Chondrocyte (in vitro differentiated cells): ENCODE data around the gene NRF1. TPM values are rescaled to one million over a fixed set of nuclear protein-coding genes. Genes with fewer than 3 reads are reported as not detected.
"Not testable (repeated sequence)": the region's sequence is repeated elsewhere in the genome, so short reads cannot be mapped to it uniquely, and the experiment has no call there.

Experiments used
- DNase-seq: peaks from one replicate; pipeline ENCODE4 v3.0.0; 2021; ENCODE audit warnings: mixed read lengths, low spot score
- H3K27ac Mint-ChIP-seq: one replicate; pipeline ENCODE4 v1.8.0; 2021; ENCODE audit warnings: mild to moderate bottlenecking, moderate library complexity, mixed read lengths; ENCODE audit not compliant: unreplicated experiment
- H3K27me3 Mint-ChIP-seq: 2 replicates; pipeline ENCODE4 v1.8.0; 2021; ENCODE audit warnings: low read depth, mixed read lengths
- H3K36me3 Mint-ChIP-seq: 2 replicates; pipeline ENCODE4 v1.8.0; 2021; ENCODE audit warnings: low read depth, mixed read lengths
- H3K4me1 Mint-ChIP-seq: 2 replicates; pipeline ENCODE4 v1.8.0; 2021; ENCODE audit warnings: low read depth, mild to moderate bottlenecking, mixed read lengths
- H3K4me3 Mint-ChIP-seq: one replicate; pipeline ENCODE4 v1.8.0; 2021; ENCODE audit warnings: mild to moderate bottlenecking, moderate library complexity, mixed read lengths; ENCODE audit not compliant: unreplicated experiment
- H3K9me3 Mint-ChIP-seq: 2 replicates; pipeline ENCODE4 v1.8.0; 2021; ENCODE audit warnings: low read depth, mixed read lengths
- total RNA-seq: library from RNA; stranded (reverse); gene quantifications from 3 replicates; pipeline ENCODE4 v1.2.1, GENCODE V29; 2021
- TF ChIP-seq, protein P1 (sequence below): fragments of 200-600 bp; sonication (generic); IDR thresholded peaks from 2 replicates; pipeline ENCODE4 v1.5.0; 2021; ENCODE audit warnings: antibody characterized with exemption, mild to moderate bottlenecking, moderate library complexity

Gene NRF1
- total RNA-seq, 1 donor from 2014 or later, result 13.3 TPM

DNA sequence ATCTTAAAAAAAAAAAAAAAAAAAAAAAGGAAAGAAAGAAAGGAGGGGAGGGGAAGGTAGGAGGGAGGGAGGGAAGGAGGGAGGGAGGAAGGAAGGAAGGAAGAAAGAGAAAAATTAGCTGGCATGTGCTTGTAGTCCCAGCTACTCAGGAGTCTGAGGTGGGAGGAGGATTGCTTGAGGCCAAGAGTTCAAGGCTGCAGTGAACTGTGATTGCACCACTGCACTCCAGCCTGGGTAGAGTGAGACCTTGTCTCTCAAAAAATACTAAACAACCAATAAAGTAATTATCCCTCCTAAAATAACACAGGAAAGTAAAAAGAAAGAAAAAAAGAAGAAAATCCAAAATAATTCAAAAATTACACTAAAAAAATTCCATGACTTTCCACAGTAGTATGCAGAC, 13.8 kb upstream of the NRF1 start:
- no peaks in the 10 kb centered on the region for H3K4me1 Mint-ChIP-seq
- H3K9me3 Mint-ChIP-seq, result no peaks in the 10 kb centered on the region
- DNase-seq, result no peak
- TF ChIP-seq, protein P1, sequence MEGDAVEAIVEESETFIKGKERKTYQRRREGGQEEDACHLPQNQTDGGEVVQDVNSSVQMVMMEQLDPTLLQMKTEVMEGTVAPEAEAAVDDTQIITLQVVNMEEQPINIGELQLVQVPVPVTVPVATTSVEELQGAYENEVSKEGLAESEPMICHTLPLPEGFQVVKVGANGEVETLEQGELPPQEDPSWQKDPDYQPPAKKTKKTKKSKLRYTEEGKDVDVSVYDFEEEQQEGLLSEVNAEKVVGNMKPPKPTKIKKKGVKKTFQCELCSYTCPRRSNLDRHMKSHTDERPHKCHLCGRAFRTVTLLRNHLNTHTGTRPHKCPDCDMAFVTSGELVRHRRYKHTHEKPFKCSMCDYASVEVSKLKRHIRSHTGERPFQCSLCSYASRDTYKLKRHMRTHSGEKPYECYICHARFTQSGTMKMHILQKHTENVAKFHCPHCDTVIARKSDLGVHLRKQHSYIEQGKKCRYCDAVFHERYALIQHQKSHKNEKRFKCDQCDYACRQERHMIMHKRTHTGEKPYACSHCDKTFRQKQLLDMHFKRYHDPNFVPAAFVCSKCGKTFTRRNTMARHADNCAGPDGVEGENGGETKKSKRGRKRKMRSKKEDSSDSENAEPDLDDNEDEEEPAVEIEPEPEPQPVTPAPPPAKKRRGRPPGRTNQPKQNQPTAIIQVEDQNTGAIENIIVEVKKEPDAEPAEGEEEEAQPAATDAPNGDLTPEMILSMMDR, result no peak
- H3K27ac Mint-ChIP-seq, result no peak overlapping the region
- no peak overlapping the region for H3K4me3 Mint-ChIP-seq
- H3K36me3 Mint-ChIP-seq, result no peaks in the 10 kb centered on the region
- no peaks in the 10 kb centered on the region for H3K27me3 Mint-ChIP-seq

DNA sequence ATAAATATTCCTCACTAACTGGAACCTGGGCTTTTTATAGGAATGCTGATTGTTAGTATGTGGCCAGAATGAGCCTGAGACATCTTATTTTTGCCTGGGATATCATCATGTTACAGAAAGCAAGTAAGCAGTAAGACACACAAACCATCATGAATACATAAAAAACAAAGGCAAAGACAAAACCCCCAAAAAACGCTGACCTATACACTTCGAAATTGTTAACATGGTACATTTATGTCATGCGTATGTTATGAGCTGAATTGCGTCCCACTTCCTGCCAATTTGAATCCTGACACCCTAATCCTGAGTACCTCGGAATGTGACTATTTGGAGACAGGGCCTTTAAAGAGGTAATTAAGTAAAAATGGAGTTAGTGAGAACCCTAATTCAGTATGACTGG, 12.3 kb upstream of the NRF1 start:
- no peaks in the 10 kb centered on the region for H3K27me3 Mint-ChIP-seq
- H3K27ac Mint-ChIP-seq, result no peak overlapping the region
- DNase-seq, result no peak
- H3K9me3 Mint-ChIP-seq, result no peaks in the 10 kb centered on the region
- H3K4me1 Mint-ChIP-seq, result no peaks in the 10 kb centered on the region
- TF ChIP-seq, protein P1, result no peak
- no peaks in the 10 kb centered on the region for H3K36me3 Mint-ChIP-seq
- H3K4me3 Mint-ChIP-seq, result no peak overlapping the region

DNA sequence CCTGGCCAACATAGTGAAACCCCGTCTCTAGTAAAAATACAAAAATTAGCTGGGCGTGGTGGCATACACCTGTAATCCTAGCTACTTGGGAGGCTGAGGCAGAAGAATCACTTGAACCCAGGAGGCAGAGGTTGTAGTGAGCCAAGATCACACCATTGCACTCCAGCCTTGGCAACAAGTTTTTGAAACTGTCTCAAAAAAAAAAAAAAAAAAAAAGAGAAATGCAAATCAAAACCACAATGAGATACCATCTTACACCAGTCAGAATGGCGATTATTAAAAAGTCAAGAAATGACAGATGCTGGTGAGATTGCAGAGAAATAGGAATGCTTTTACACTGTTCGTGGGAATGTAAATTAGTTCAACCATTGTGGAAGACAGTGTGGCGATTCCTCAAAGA, 7.9 kb upstream of the NRF1 start:
- not testable (repeated sequence) for DNase-seq

DNA sequence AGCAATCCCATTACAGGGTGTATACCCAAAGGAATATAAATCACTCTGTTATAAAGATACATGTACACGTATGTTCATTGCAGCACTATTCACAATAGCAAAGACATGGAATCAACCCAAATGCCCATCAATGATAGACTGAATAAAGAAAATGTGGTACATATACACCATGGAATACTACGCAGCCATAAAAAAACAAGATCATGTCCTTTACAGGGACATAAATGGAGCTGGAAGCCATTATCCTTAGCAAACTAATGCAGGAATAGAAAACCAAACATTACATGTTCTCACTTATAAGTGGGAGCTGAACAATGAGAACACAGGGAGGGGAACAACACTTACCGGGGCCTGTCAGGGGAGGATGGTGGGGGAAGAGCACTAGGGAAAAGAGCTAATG, 7.5 kb upstream of the NRF1 start:
- H3K4me3 Mint-ChIP-seq, H3K27me3 Mint-ChIP-seq, H3K36me3 Mint-ChIP-seq, H3K9me3 Mint-ChIP-seq, H3K4me1 Mint-ChIP-seq, H3K27ac Mint-ChIP-seq, DNase-seq: not testable (repeated sequence)

More for the DNA sequence above, 7.9 kb upstream of the NRF1 start:
- H3K4me1 Mint-ChIP-seq, H3K4me3 Mint-ChIP-seq, H3K9me3 Mint-ChIP-seq, H3K36me3 Mint-ChIP-seq, H3K27ac Mint-ChIP-seq, H3K27me3 Mint-ChIP-seq: not testable (repeated sequence)

GRCh38 chr7:129604713-129605437, 6.6 kb upstream of the NRF1 start:
- H3K27me3 Mint-ChIP-seq, result no peaks in the 10 kb centered on the region
- no peak overlapping the region for H3K27ac Mint-ChIP-seq
- TF ChIP-seq, protein P1, result no peak
- DNase-seq, result no peak
- peaks cover 14% of the 10 kb centered on the region for H3K36me3 Mint-ChIP-seq
- peaks cover 6% of the 10 kb centered on the region for H3K4me1 Mint-ChIP-seq
- no peaks in the 10 kb centered on the region for H3K9me3 Mint-ChIP-seq
- H3K4me3 Mint-ChIP-seq, result no peak overlapping the region

GRCh38 chr7:129605960-129606614, 5.4 kb upstream of the NRF1 start:
- no peak for DNase-seq
- Mint-ChIP-seq H3K9me3 (no peaks in the 10 kb centered on the region), H3K27ac (no peak overlapping the region), H3K36me3 (peaks cover 14% of the 10 kb centered on the region), H3K4me1 (peaks cover 14% of the 10 kb centered on the region), H3K4me3 (no peak overlapping the region), H3K27me3 (no peaks in the 10 kb centered on the region)
- TF ChIP-seq, protein P1, result no peak
